ENCODE measurements around the gene ACKR4. TPM values are rescaled to one million over a fixed set of nuclear protein-coding genes. Genes with fewer than 3 reads are reported as not detected.

Gene ACKR4
- total RNA-seq: not detected

DNA sequence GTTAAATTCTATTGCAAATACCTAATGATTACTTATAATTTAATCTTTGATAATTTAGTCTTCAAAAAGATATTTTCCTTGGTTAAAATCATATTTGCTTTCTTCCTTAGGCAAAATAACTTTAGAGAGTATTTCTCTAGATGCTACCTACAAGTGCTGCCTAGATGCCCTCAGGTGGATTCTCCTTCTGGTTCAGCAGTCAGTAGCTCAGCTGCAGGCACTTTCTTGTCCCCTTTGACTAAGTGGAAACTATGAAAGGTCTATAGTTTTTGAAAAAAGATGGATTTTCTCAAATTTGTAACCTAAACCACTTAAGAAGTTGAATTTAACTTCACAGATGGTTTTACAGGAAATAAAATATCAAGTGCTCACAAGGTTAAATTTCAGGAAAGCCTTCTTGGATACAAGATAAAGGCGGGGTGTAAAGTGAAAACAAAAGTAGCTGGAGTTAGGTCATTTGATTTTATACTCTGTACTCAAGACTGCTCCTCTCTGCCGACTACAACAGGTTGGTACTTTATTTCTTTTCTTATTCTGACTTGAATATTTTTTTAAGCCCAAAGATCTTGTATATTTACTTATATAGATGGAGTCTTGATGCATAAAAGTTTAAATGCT lies at the start of gene ACKR4:
TSS of gene ACKR4 (plus strand) at position 455 of the 618 bp plus-strand sequence. CDS start 3,128 bp downstream, outside the sequence.
- TF ChIP-seq, protein P1, sequence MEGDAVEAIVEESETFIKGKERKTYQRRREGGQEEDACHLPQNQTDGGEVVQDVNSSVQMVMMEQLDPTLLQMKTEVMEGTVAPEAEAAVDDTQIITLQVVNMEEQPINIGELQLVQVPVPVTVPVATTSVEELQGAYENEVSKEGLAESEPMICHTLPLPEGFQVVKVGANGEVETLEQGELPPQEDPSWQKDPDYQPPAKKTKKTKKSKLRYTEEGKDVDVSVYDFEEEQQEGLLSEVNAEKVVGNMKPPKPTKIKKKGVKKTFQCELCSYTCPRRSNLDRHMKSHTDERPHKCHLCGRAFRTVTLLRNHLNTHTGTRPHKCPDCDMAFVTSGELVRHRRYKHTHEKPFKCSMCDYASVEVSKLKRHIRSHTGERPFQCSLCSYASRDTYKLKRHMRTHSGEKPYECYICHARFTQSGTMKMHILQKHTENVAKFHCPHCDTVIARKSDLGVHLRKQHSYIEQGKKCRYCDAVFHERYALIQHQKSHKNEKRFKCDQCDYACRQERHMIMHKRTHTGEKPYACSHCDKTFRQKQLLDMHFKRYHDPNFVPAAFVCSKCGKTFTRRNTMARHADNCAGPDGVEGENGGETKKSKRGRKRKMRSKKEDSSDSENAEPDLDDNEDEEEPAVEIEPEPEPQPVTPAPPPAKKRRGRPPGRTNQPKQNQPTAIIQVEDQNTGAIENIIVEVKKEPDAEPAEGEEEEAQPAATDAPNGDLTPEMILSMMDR (IDR thresholded peaks at IDR 0.05): no peak
- H3K27ac Mint-ChIP-seq: peak within 1 kb of the TSS; percentile 27
- intact Hi-C loops (cut with micrococcal nuclease): no loop called here
- H3K27me3 Mint-ChIP-seq: no peaks in the 10 kb centered on the region
- H3K36me3 Mint-ChIP-seq (ENCODE audit: low read depth): peaks cover 34% of the 10 kb centered on the region
- DNase-seq: no peak
- H3K9me3 Mint-ChIP-seq: no peaks in the 10 kb centered on the region
- H3K4me1 Mint-ChIP-seq (ENCODE audit: low read depth): peaks cover 5% of the 10 kb centered on the region
- H3K4me3 Mint-ChIP-seq: no peak within 1 kb of the TSS
- no peak for ATAC-seq
- ChIA-PET CTCF (no interaction called here), POLR2A (no interaction called here)

- H3K27ac Mint-ChIP-seq: peak overlapping the region; percentile 97
- POLR2A ChIA-PET: interaction anchor here (0.7 kb wide), 1 partner anchor 38 kb away, joined by 3 read pairs; no protein-coding TSS in a partner anchor
- no peaks in the 10 kb centered on the region for H3K9me3 Mint-ChIP-seq
- no peaks in the 10 kb centered on the region for H3K27me3 Mint-ChIP-seq
- ATAC-seq (no peak), DNase-seq (no peak)
- intact Hi-C loops (cut with micrococcal nuclease): no loop called here
- TF ChIP-seq, protein P1 (IDR thresholded peaks at IDR 0.05): no peak
- CTCF ChIA-PET: interaction anchor here (4.2 to 7.8 kb wide), 2 partner anchors 13 to 94 kb away, joined by 19 to 76 read pairs; no protein-coding TSS in a partner anchor
- H3K4me3 Mint-ChIP-seq: no peak overlapping the region
- H3K4me1 Mint-ChIP-seq (ENCODE audit: low read depth): peaks cover 60% of the 10 kb centered on the region
- H3K36me3 Mint-ChIP-seq (ENCODE audit: low read depth): peaks cover 11% of the 10 kb centered on the region
These were observed 47.9 kb upstream of the ACKR4 start for GRCh38 chr3:132549169-132549568.

DNA sequence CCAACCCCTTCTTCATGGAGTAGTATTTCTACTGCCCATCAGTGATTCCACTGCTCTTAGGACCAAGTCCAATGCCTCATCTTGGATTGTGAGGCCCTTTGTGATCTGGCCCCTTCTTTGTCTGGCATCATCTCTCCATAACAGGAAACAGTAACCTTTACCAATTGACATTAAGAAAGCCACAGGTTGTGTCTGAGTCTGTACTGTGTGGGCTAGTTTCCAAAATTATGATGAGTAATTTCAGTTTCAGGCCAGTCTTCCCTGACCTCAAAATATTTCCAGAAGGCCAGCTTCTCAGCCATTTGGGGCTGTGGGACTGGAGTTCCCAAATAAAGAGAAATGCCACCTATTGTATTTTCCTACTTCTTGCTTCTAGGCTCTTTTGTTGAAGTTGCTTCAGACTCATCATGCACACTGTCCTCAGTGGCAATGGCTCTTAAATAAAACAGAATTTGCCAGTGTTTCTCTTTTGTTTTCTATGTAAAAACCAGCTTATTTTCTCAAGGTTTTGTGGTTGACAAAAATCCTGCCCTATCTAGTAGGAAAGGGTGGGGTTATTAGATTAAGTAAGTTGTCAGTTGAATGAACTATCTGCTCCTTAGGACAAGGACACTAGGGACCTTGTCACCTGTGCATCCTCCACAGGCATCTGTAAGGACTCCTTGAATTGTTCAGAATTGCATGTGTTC lies 47.0 kb upstream of the ACKR4 start:
- ATAC-seq (peak; percentile 93), DNase-seq (peak; percentile 24)
- H3K27ac Mint-ChIP-seq: peak overlapping the region; percentile 97
- H3K36me3 Mint-ChIP-seq (ENCODE audit: low read depth): peaks cover 4% of the 10 kb centered on the region
- no peaks in the 10 kb centered on the region for H3K9me3 Mint-ChIP-seq
- TF ChIP-seq, protein P1 (IDR thresholded peaks at IDR 0.05): no peak
- peak overlapping the region; percentile 26 for H3K4me3 Mint-ChIP-seq
- H3K27me3 Mint-ChIP-seq: no peaks in the 10 kb centered on the region
- intact Hi-C loops (cut with micrococcal nuclease): no loop called here
- peaks cover 53% of the 10 kb centered on the region for H3K4me1 Mint-ChIP-seq (ENCODE audit: low read depth)
- CTCF ChIA-PET: interaction anchor here (4.2 to 7.8 kb wide), 2 partner anchors 14 to 93 kb away, joined by 19 to 76 read pairs; no protein-coding TSS in a partner anchor
- POLR2A ChIA-PET: no interaction called here

- POLR2A ChIA-PET: interaction anchor here (1.5 kb wide), 1 partner anchor 13 kb away, joined by 3 read pairs; no protein-coding TSS in a partner anchor
- CTCF ChIA-PET: interaction anchor here (4.2 to 7.8 kb wide), 2 partner anchors 14 to 92 kb away, joined by 19 to 76 read pairs; no protein-coding TSS in a partner anchor
- Mint-ChIP-seq H3K27ac (peak overlapping the region; percentile 97), H3K4me1 (ENCODE audit: low read depth) (peaks cover 48% of the 10 kb centered on the region), H3K9me3 (no peaks in the 10 kb centered on the region), H3K36me3 (ENCODE audit: low read depth) (peaks cover 4% of the 10 kb centered on the region), H3K4me3 (peak overlapping the region; percentile 26), H3K27me3 (no peaks in the 10 kb centered on the region)
- peak; percentile 20 for ATAC-seq
- intact Hi-C loops (cut with micrococcal nuclease): no loop called here
- DNase-seq: peak; percentile 28
- TF ChIP-seq, protein P1 (IDR thresholded peaks at IDR 0.05): no peak
These were observed 46.3 kb upstream of the ACKR4 start for GRCh38 chr3:132550579-132551305.

All from activated CD8-positive, alpha-beta T cell treated with anti-CD3 and anti-CD28 coated beads for 36 hours (primary cell).